ENCODE results near the gene DPPA3.
A peak's percentile ranks its signal among the peaks of the same experiment; 100 is the strongest.
"Not testable (repeated sequence)": the region's sequence is repeated elsewhere in the genome, so short reads cannot be mapped to it uniquely, and the experiment has no call there.

Gene DPPA3

GRCh38 chr12:7711133-7711532, at the start of gene DPPA3:
Gene DPPA3, plus strand, starts transcription at chr12:7711433. Its CDS starts 138 bp downstream, at chr12:7711571.
- no peak for DNase-seq

- DNase-seq = no peak
These were observed 49.5 kb upstream of the DPPA3 start for GRCh38 chr12:7661741-7662140.

GRCh38 chr12:7666595-7666994, 44.6 kb upstream of the DPPA3 start:
- DNase-seq = no peak

- no peak for DNase-seq
These were observed 44.1 kb upstream of the DPPA3 start for GRCh38 chr12:7667125-7667524.

GRCh38 chr12:7668171-7668570, 43.1 kb upstream of the DPPA3 start:
- no peak for DNase-seq

- not testable (repeated sequence) for DNase-seq
These were observed 35.8 kb upstream of the DPPA3 start for GRCh38 chr12:7675455-7675854.

- peak; percentile 37 for DNase-seq
These were observed 33.8 kb upstream of the DPPA3 start for GRCh38 chr12:7677432-7677888.

- DNase-seq = no peak
These were observed 32.5 kb upstream of the DPPA3 start for GRCh38 chr12:7678744-7679143.

GRCh38 chr12:7679251-7680045, 31.8 kb upstream of the DPPA3 start:
- DNase-seq = no peak

- DNase-seq = no peak
These were observed 29.7 kb upstream of the DPPA3 start for GRCh38 chr12:7681535-7681934.

GRCh38 chr12:7693793-7694192, 17.4 kb upstream of the DPPA3 start:
- DNase-seq = no peak

GRCh38 chr12:7694556-7695236, 16.5 kb upstream of the DPPA3 start:
- DNase-seq = no peak

- no peak for DNase-seq
These were observed 16.0 kb upstream of the DPPA3 start for GRCh38 chr12:7695237-7695560.

- no peak for DNase-seq
These were observed 15.6 kb upstream of the DPPA3 start, which contains the start of gene GDF3 for GRCh38 chr12:7695566-7696197. Gene GDF3, minus strand, starts transcription at chr12:7695775. Its CDS starts 47 bp downstream, at chr12:7695728.

GRCh38 chr12:7705846-7706245, 5.4 kb upstream of the DPPA3 start:
- no peak for DNase-seq

- DNase-seq = no peak
These were observed 1.1 kb upstream of the DPPA3 start for GRCh38 chr12:7709969-7710675.

- no peak for DNase-seq
These were observed 1.7 kb downstream of the DPPA3 start for GRCh38 chr12:7712841-7713442.

- no peak for DNase-seq
These were observed 5.1 kb downstream of the DPPA3 start for GRCh38 chr12:7716381-7716780.

GRCh38 chr12:7719946-7720730, 8.9 kb downstream of the DPPA3 start:
- no peak for DNase-seq

- no peak for DNase-seq
These were observed 12.7 kb downstream of the DPPA3 start for GRCh38 chr12:7723926-7724325.

- no peak for DNase-seq
These were observed 18.5 kb downstream of the DPPA3 start for GRCh38 chr12:7729746-7730145.

- DNase-seq = not testable (repeated sequence)
These were observed 19.8 kb downstream of the DPPA3 start for GRCh38 chr12:7730984-7731383.
